Activated CD4-positive, alpha-beta T cell treated with anti-CD3 and anti-CD28 coated beads, Interleukin-2, amount 50 U/mL, for 4 hours (primary cell): ENCODE data around the gene KCNG2.

ENCODE experiments used
- DNase-seq, 2 experiments: peaks; one replicate each; pipeline ENCODE4 v3.0.0-alpha.2; 2020

The KCNG2 gene

DNA sequence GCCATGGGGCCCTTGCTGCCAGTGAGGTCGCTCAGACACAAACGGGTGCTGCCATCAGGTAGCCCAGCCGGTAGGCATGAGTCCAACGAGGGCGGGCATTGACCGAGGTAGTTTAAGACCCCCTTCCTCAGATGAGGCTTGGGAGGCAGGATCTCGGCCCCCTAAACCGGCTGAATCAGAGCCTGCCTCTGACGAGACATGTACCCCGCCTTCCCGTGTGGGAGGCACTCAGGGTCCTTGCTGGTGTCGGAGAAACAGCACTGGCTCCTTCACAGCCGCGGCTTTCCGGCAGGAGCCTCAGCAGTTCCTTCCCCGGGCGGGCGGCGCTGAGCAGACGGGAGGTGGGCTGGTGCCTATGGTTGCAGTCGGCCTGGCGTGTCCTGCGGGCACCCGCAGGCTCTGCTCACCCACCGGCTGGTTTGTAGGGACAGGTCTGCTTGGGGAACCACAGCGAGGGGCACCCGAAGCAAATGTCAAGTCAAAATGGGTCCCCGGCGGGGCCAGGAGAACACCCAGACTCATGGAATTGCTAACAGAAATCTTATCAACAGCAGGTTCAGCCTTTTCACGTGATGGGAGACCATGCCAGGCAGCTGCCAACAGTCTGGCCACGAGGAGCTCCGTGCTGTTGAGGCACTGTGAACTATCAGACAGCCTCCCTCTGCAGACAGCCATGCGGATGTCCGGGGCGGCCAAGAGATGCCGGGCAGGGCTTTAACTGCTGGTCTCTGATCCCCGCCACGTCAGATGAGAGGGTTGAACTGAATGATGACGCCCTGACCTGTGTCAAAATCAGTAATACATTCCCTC lies 2.8 kb downstream of the KCNG2 start:
- DNase-seq = no peak

DNA sequence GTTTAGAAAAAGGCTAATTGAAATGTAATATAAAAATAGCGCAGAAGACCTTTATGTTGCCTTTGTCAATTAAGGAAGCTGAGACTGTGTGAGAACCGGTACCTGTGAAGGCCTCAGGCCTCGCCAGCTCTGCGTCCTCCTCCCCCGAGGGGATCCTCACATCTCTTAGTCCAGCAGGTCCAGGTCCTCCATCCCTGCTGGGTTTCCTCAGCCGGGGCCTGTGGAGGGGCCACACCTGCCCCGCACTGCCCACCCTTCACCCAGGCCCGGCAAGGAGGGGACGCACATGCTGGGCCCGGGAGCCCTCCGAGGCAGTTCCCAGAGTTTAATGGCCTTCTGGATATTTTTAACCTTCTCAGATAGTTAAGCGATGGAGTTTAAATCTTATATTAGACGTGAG lies 3.5 kb downstream of the KCNG2 start:
- DNase-seq = no peak

DNA sequence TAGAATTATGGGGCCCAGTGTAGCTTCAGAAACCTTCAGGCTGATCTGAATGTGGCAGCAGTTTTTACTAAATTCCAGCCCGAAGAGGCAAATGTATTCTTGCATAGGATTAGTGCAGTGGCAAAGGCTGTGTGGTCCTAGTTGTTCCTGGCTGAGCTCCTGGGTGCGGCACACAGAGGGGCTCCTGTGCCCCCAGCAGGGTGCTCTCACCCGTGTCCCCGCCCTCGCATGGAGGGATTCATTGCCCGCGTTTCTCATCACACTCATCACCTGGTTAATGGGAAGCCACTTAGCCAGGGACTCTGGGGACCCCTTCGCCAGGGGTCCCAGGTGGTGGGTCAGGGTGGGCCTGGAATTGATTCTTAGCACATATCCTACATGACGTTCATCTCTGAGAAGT lies 3.9 kb downstream of the KCNG2 start:
- DNase-seq = no peak

DNA sequence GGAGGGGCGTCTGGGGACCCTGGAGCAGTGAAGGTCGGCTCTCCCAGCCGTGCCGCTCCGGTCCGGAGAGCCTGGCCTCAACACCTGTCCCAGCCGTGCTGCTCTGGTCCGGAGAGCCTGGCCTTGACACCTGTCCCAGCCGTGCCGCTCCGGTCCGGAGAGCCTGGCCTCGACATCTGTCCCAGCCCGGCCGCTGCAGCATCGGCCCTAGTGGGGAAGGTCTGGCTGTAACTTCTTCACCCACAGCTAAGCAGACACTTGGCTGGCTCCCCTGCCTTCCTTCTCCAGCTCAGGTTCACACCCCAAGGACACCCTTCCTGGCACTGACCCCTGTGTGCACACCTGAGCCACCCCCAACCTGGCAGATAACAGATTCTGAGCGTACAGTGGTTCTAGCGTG lies 4.6 kb downstream of the KCNG2 start:
- no peak for DNase-seq

DNA sequence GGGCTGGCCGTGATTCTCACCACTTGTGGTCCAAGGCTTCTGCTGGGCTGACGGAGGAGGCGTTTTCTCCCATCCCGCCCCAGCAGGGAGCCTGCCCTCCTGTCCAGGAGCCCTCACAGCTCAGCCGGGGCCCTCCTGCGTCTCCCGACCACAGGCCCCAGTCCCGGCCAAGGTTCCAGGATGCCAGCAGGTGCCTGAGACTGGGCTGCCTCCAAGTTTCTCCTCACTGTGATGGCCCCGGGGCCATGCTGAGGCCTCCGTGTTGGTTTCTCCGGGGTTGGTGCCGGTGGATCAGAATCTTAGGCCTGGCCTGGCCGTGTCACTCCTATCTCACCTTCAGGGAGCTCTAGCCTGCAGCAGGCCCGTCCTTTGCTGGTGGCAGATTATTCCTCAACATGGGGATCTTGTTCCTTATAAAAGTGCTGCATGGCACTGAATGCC lies 5.9 kb downstream of the KCNG2 start:
- DNase-seq = no peak

DNA sequence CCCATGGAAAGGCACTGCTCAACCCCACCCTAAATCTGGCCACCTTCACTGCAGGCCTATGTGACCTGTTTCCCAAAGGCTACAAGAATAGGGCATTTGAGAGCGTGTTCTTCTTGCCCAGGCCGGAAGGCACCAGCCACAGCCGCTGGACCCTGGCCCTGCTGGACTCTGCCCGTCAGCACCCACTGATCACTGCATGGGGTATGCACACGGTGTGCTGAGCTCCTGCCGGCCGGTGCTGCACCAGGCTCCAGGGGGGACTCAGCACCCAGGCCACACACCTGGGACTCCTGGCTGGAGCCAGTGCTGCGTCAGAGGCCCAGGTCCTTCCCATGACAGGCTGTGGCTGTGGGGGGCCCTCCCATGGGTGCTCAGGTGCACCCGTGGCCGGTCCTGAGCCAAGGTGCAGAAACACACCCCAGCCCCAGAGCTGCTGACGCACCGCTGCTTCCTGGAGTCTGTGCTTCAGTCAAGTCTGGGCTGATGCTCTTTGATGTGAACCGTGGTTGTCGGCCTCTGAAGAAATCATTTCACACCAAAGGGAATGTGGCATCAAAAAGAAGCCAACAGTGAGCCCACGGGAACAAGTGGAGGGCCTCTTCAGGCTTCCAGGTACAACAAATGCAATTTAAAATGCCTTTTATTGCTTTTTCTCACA lies 6.5 kb downstream of the KCNG2 start:
- no peak for DNase-seq

DNA sequence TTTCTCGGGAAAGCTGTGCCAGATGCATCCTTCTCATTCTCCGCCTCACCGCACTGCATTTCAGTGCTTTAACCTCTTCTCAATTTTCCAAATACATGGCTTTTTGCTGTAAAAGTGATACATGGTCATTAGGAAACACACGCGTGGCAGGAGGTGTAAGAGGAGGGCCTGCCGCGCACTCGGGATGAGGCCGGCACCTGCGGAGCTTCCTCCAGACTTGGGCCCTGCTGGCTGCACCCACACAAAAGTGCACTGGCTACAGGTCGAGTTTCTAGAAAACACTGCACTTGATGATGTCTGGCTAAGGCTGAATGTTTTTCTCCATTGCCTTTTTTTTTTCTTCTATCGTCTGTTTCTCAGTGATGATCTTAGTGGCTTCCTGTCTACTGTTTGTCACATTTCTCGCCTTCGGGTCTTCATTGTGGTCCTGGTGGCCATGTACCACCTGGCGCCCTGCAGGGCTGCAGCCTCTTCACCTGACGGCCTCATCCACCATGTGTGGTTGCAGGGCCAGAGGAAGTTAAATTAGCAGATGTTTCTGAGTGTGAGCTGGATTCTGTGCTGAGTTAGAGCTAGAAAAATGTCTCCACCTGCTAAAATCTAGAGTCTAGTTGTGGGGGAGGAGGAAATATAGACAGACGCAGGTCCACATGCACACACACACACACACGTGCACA lies 7.6 kb downstream of the KCNG2 start:
- DNase-seq = no peak

DNA sequence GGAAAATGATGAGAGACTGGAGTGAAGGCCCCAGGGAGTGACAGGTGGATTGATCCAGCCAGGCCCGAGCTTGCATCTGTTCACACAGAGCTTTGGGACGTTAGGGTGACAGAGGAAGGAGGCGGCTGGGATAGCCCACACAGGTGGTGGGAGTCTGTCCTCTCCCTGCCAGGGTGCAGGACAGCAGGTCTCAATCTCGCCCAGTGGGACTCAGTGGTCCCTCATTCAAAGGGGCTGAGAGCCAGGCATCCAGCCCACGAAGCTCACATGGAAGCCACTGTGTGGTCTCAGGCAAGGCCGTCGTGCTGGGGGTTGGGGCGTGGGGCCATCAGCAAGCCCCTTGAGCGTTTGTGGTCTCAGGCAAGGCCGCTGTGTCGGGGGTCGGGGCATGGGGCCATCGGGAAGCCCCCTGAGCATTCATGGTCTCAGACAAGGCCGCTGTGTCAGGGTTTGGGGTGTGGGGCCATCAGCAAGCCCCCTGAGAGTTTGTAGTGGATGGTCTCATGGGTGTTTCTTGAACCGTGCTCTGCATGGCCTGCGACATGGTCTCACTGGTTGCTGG lies 8.3 kb downstream of the KCNG2 start:
- no peak for DNase-seq

DNA sequence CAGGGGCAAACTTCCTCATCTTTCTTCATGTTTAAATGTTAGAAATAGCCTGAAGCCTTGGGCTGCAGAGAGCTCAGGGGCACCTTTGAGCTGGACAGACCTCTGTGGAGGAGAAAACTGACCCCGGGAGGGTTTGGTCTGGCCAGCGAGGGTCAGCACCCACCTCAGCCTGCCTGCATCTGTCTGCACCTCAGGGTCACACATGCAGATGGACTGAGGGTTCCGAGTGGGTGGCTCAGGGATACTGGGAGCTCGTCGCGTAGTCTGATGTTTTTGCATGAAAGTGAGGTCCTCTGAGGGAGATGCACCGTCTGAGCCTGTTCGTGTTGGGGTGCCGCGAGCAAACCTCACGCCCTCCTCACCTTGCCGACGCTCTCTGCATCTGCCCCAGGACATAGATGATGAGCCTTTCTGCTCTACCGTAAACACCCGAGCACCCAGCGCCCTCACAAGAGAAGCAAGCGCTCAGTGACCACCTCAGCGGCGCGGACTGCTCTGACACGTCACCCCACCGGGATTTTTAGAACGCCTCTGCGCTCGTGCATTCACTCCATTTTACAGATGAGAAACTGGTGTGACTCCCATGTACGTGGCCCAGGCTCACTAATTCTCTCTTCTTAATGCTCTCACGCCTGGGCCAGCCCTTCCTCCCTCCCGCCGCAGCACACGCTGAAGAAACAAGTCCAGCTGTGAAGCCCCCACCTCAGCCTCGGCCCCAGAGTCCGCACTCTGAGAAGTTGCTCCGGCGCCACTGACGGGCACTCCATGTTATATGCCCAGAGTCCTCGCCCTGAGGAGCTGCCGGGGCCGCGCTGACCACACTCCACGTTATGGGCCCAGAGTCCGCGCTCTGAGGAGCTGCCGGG lies 9.5 kb downstream of the KCNG2 start:
- no peak for DNase-seq

DNA sequence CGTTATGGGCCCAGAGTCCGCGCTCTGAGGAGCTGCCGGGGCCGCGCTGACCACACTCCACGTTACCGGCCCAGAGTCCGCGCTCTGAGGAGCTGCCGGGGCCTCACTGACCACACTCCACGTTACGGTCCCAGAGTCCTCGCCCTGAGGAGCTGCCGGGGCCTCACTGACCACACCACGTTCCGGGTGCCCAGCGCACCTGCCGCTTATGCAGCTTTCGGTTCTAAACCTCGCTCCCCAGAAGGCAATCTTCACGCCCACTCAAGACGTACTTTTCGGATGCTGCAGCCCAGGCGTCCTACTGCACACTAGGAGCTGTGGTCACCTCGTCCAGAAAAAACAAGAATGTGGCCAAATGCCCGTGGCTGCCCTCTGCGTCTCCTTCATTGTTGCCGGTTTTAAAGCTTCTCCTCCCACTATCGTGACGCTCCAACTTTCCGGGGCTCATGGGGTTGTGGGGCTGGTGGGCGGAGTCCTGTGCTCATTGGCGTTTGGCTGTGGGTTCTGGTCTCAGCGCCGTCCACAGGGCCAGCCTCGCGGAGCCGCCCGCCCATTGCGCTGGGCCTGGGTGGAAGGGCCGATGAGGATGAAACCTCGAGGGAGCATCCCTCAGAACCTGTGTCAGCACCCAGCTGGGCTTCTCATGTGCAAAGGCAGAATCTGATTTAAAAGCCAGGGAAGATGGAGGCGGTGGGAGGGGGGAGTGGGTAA lies 11.9 kb downstream of the KCNG2 start:
- DNase-seq = no peak

DNA sequence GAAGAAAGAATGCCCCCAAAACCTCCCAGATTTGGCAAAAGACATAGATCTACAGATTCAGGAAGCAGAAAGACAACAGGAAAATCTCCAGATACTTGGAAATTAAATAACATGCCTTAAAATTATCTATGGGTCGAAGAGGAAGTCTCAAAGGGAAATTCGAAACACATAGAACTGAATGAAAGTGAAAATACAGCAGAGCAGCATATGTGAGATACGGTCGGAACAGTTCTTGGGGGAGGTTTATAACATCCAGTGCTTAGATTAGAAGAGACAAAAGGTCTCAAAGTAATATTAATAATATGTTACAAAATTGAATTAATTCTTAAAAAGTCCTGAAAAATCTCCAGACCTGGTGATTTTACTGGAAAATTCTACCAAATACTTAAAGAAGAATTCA lies 14.3 kb downstream of the KCNG2 start:
- DNase-seq = no peak

DNA sequence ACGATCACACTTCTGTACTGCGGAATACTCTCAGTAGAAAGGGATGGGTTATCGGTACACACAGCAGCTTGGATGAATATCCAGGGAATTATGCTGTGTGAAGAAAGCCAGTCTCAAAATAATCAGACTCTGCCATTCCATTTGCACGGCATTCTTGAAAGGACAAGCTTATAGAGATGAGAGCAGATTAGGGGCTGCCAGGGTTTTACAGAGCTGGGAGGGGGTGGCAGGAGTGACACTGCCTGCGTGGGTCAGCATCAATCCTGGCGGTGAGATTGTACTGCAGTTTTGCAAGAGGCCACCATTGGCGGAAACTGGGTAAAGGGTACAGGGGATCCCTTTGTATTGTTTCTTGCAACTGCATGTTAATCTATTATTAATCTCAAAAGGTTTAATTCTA lies 16.6 kb downstream of the KCNG2 start:
- DNase-seq = no peak

DNA sequence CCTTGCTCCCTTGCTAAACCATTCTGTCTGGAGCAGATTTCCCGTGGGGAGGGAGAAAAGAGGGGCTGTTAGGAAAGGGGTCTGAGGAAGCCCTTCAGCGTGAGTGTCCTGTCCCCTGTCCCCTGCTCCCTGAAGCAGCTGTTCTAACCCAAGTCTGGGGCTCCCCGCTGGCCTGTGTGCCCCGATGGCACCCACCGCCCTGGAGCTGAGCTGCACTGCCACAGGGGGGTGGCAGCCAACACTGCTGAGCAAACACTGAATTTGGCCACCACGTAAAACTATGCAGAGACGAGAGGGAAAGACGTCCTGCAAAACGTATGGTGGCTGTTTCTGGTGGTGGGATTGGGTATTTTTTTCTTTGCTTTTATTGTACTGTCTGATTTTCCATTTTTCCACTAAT lies 17.9 kb downstream of the KCNG2 start:
- DNase-seq = no peak

DNA sequence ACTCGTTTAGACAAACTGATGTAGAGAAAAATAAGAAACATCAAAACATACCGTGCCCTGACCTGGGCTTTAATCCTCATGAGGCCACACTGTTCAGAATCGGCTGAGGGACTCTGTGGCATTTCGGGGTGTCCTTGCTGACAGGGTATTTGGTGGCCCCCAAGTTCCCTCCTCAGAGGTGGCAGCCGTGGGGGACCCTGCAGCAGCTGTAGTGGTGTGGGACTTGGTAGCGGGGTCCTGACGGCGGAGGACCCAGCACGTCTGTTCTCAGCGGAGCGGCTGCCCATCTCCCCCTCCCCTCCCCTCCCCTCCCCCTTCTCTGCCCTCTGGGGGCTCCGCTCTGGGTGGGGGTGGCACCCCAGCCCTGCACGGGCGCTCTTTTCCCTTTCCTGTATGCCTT lies 18.4 kb downstream of the KCNG2 start:
- DNase-seq = no peak

DNA sequence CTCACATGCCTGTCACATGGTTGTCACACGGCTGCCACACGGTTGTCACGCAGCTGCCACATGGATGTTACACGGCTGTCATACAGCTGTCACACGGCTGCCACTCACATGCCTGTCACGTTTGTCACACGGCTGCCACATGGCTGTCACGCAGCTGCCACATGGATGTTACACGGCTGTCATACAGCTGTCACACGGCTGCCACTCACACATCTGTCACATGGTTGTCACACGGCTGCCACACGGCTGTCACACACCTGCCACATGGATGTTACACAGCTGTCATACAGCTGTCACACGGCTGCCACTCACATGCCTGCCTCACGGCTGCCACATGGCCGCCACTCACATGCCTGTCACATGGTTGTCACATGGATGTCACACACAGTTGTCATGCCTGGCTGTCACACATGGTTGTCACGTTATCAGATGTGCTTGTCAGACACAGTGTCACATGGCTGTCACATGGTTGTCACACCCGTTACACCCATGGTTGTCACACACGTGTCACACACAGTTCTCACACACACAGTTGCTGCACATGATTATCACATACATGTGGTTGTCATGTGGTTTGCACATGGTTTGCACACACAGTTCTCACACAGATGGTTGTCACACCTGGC lies 19.4 kb downstream of the KCNG2 start:
- DNase-seq = no peak

DNA sequence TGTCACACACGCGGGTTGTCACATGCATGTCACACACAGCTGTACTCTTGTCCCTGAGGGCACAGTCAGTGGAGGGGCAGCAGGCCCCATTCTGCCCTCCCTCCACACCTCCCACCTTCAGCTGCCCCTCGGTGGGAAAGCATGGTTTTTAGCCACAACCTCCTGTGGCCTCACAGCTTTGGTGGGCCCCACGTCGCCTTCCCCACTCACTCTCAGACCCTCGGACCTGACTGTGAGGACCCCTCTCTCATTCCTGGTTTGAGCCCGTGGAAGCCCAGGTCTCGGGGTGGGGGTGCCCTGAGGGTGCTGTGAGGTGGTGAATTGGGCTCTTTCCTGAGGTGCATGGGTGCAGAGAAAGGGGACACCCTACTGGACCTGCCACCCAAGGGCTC lies 19.9 kb downstream of the KCNG2 start:
- DNase-seq = no peak

DNA sequence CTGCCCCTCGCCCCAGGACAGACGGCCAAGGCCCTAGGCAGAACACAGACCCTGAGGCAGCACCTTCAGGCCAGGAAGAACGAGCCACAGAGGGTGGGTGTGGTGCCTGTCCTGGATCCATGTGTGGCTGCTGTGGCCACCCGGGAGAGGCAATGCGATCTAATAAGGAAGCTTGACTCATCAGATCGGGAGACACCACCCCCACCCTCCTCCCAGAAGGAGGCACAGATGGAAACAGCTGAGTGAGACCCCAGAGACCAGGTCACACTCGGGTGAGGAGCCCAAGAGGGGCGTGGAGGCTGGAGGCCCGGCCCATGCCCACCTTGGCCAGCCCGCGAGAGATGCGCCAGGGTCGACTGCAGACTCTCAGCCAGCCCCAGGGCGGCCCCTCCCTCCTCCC lies 20.3 kb downstream of the KCNG2 start:
- DNase-seq = no peak

DNA sequence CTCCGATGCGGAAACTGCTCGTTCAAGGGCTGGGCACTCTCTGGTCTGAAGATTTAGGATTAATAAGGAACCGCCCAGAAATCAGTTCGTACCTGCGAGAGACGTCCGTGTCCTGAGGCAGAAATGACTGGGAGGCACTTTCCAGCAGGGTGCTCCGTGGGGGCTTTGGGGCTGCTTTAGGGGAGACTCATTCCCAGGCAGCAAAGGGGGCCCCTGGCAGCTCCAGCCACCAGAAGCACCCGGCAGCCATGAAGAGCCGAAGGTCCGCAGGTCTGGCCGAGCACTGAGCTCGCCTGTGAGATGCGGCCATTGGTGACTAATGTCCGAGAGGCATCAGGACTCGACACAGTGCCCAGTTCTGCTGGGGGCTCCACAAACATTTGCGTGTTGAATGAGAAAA lies 20.9 kb downstream of the KCNG2 start:
- DNase-seq = no peak

DNA sequence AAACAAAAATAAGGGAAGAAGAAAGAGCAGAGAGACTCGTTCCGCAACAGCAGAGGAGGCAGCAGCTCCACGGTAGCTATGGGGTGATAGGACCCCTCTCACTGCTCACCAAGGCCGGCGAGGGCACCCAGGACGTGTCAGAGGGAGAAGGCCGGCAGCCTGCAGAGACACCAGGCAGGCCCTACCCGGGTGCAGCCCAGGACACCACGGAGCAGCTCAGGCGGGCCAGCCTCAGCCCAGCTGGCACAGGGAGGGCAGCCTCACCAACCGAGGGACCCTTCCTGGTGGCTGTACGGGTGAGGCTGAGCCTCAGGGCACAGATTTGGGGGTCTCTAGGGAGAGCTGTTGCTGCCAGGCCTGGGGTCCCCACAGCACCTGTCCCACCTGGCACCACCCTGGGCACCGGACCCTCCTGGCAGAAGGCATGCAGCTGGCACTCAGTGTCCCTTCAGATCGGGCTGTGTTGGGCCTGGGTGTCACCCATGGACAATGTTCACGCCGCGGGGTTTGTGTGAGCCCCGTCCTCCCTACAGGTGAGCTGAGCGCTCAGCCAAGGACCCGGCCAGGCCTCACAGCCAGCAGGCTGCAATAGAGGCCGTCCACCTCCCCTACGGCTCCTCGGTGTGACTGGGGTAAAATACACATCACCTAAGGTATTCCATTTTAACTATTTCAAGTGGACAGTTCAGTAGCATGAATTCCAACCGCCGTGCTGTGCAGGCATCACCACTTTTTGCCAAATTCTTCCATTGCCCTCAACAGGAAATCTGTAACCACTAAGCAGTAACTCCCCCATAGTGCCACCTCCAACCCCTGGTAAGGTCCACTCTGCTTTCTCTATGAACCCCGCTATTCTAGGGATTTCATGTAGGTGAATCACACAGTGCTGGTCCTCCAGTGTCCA lies 21.6 kb downstream of the KCNG2 start:
- DNase-seq = no peak

DNA sequence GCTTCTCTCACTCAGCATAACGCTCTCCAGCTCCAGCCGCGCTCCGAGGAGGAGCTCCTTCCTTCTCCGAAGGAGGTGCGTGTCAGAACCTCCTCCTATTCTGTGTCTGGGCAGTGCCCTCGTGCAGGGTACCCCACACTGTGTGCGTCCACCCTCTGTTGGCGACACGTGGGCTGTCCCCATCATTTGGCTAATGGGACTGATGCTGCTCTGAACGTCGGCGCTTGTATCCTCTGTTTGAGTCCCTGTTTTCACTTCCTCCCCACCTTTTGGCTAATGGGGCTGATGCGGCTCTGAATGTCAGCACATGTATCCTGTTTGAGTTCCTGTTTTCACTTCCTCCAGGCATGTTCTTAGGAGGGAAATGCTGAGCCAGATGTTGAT lies 22.2 kb downstream of the KCNG2 start:
- DNase-seq = no peak

DNA sequence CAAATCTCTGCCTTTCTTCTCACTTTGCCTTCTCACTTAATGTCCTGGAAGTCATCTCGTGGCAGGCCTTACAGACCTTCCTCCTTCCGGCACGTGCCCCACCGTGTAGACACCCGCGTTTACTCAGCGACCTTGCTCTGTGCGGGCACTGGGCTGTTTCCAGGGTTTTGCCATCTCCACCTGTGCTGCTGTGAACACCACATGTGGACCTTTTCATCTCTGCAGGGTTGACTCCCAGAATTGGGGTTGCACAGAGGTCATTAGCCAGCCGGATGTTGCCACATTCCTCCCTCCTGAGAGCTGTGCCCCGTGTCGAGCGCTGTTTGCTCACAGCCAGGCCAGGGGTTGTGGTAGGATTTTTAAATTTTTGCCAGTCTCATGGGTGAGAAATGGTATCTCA lies 25.4 kb downstream of the KCNG2 start:
- no peak for DNase-seq
